DMS 273 treated with DMSO at 0.1 percent for 48 hours (cell line): ENCODE data around the gene TULP4.
"Not testable (repeated sequence)": the region's sequence is repeated elsewhere in the genome, so short reads cannot be mapped to it uniquely, and the experiment has no call there.

Experiments
- DNase-seq: peaks from one replicate; lab custom pipeline; 2025; lab: John Stamatoyannopoulos, UW

Gene TULP4

GRCh38 chr6:158470023-158470422 is 157.8 kb downstream of the TULP4 start:
- DNase-seq = not testable (repeated sequence)

GRCh38 chr6:158471339-158471738 is 159.1 kb downstream of the TULP4 start:
- no peak for DNase-seq

DNA sequence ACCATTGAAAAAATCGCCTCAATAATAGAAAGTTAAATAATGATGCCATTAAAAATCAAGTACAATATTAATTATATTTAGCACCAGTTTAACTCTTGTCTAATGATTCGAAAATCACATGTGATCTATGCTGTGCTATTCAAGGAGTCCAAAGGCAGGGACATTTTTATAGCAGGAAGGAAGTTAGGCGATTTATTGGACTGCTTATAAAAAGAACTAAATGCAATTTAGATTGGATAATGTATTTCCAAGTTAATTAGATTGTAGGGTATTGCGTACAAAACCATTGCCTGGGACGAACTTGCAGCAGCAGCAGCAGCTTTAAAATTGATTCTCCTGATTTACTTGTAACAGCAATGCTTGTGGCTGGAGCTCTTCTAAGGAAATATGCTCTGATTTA is 160.2 kb downstream of the TULP4 start:
- no peak for DNase-seq

- DNase-seq = no peak
These were observed 162.7 kb downstream of the TULP4 start for GRCh38 chr6:158474961-158475343.

- peak; percentile 11 for DNase-seq
These were observed 163.4 kb downstream of the TULP4 start for GRCh38 chr6:158475344-158476302.

DNA sequence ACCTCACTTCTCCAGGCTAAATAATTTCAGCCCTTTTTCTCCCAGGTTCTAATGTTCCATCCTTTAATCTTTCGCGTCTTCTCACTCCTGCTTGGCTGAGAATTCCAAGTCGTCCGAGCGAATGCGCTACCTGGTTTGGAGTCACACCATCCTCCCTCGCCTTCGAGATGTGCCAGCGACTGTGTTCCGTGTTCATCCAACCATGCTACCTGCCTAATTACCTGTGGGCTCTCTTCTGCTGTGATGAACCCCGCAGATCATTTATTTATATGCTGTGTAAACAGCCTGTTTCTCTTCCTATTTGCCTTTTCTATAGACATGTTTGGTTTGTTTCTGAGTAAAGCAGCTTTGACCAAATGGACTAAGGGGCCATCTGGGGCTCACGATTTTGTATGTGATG is 164.1 kb downstream of the TULP4 start:
- DNase-seq = no peak

DNA sequence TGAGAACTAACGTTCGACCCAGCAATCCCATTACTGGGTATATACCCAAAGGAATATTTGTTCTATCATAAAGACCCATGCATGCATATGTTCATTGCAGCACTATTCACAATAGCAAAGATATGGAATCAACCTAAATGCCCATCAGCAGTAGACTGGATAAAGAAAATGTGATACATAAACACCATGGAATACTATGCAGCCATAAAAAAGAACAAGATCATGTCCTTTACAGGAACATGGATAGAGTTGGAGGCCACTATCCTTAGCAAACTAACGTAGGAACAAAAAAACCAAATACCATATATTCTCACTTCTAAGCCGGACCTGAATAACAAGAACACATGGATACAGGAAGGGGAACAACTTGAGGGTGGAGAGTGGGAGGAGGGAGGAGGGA is 165.5 kb downstream of the TULP4 start:
- DNase-seq = not testable (repeated sequence)

GRCh38 chr6:158480989-158481388 is 168.7 kb downstream of the TULP4 start:
- DNase-seq = no peak

DNA sequence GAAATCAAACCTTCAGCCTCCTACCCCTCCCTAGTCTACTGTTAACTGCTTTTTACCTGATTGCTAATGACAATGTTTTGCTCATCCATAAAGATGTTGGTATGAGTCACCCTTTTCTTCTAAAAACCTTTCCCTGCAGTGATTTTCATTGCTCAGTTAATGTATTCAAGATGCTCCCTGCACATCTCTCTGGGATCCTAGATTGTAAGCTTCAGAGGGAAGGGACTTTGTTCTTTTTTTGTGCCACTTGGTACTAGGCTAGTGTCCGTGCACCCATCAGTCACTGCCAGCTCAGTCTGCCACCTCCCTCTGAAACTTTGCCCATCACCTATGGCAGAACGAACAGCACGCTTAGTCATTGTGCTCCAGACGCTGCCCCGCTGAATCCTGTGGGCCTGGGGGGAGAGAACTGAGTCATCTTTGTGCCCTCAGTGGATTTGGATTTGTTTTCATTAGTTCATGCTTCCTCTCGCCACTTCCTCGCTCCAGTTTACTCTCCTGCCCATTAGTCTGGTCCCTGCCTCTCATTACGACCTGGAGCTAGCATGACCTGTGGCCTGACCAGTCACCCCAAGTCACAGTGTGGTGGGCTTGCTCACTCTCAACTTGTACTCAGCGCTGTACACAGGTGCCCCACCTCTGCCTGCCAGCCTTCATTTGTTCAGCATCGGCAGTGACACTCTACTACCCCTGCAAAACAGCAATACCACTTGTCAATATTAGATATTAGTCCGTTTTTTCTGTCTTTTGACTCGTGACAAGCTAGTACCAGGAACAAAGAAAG is 169.6 kb downstream of the TULP4 start:
- DNase-seq = no peak

- DNase-seq = no peak
These were observed 173.2 kb downstream of the TULP4 start for GRCh38 chr6:158485431-158485830.

DNA sequence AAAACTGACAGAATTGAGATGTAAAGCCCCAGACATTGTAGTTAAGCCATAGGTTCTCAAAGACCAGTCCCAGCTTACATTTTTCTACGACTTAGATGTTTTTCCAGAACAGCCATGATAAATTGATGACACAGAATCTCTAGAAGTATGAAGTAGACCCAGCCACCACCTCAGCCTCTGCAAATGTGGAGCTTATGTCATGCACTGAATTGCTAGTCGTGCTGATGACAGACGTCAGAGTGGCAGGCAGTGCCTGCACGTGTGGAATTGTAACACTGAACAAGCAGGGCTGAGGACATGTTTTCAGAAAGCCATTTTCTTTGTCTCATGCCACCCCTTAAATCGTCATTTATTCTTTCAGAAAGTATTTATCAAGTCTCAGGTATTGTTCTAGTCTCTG is 175.2 kb downstream of the TULP4 start:
- DNase-seq = no peak

GRCh38 chr6:158488065-158488464 is 175.8 kb downstream of the TULP4 start:
- DNase-seq = no peak

- DNase-seq = no peak
These were observed 177.2 kb downstream of the TULP4 start for GRCh38 chr6:158489441-158489840.

DNA sequence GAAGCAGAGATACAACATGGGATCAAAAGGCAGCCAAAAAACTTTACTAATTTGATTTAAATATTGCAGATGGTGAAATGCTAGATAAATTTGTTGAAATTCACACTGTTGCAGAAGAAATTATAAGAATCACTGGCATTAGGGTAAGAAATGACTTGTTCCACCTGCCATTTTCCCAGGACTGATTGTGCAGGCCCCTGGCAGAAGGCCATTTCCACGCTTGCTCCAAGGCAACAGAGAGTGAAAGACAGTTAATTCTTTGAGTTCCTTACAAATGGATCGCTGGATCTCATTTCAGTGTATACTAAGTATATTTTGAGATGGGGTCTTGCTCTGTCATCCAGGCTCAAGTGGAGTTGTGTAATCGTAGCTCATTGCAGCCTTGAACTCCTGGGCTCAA is 180.6 kb downstream of the TULP4 start:
- no peak for DNase-seq

DNA sequence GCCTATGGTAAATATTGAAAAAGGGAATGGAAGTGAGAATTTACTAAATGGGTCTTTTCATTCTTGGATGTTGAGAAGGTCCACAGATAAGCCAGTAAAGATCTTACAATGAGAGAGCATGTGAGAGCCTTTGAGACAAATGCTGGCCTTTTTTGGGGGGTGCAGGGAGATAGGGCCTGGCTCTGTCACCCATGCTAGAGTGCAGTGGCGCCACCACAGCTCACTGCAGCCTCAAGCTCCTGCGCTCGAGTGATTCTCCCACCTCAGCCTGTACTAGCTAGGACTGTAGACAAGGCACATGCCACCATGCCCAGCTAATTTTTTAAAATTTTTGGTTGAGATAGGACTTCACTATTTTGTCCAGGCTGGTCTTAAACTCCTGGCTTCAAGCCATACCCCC is 184.4 kb downstream of the TULP4 start:
- no peak for DNase-seq

DNA sequence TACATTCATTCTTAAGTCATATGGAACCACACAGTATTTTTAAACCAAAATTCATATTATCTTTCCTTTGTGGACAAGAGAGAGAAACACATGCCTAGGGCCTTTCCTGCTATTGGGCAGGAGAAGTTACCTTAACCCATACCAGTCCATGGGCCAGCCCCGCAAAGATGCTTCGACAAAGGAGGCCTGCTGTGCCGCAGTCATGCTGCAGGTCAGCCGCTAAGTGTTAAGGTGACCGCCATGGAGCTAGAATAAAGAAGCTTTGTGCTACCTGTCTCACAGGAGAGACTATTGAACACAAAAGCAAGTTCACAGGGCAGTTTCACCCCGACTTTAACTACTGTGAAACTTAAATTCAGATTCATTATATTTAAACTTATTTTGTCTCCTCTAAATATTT is 185.4 kb downstream of the TULP4 start:
- DNase-seq = no peak

DNA sequence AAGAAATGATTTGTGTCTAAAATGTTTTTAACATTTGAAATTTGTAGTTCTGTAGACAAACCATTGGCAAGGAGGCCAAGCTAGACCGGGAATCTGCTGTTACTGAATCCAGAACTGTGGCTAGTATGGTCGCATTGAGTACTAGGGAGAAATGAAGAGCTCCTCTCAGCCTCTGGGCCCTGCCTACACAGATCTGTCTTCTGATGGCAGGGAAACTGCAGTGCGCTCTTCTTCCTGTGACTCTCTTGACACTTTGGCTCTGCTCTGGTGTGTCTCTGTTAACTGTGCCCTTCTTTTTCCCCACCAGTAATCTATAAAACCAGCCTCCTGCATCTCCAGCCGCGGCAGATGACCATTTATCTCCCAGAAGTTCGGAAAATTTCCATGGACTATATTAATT is 186.1 kb downstream of the TULP4 start:
- no peak for DNase-seq

DNA sequence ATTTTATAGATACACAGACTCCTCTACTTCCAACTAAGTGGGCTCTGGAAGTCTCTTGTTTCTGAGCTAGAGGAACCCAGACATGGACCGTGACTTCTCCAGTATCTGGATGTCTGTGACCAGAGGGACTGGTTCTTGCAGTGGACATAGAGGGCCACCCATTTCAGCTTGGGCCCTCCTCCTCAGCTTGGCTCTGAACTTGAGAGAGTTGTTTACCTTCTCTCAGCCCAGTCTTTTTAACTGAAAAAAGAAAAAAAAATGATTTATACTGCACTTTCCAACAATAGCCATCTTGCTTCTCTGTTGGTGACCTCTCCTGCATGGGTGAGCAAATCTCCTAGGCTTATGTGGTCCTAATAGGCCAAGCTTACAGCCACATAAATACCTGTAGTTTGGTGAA is 187.3 kb downstream of the TULP4 start:
- DNase-seq = no peak

GRCh38 chr6:158500016-158500735 is 187.9 kb downstream of the TULP4 start:
- no peak for DNase-seq

GRCh38 chr6:158501360-158502262 is 189.3 kb downstream of the TULP4 start:
- DNase-seq = no peak

- no peak for DNase-seq
These were observed 190.1 kb downstream of the TULP4 start for GRCh38 chr6:158502263-158502950.
